Thymus (tissue), 11 donors: ENCODE measurements around the gene CPM. TPM values are rescaled to one million over a fixed set of nuclear protein-coding genes. Genes with fewer than 3 reads are reported as not detected.

Experiments
- DNase-seq, 9 donors: peaks; one replicate each; pipeline ENCODE4 v3.0.0-alpha.2; 2013; ENCODE audit warnings: low spot score in 9 of 9, low read depth in 6 of 9, missing footprints in 1 of 9
- H3K27ac ChIP-seq, 2 donors: one replicate each; pipeline ENCODE4 v1.5.1; 2013; ENCODE audit warnings: control low read depth in 1 of 2, low read depth in 1 of 2, low read length in 1 of 2, mild to moderate bottlenecking in 1 of 2, moderate library complexity in 1 of 2
- H3K27me3 ChIP-seq, 2 donors: one replicate each; pipeline ENCODE4 v1.5.1; 2013; ENCODE audit warnings: low read length in 1 of 2; ENCODE audit not compliant: control insufficient read depth in 2 of 2, insufficient read depth in 1 of 2
- H3K36me3 ChIP-seq, 2 donors: one replicate each; pipeline ENCODE4 v1.5.1; 2013; ENCODE audit warnings: low read length in 1 of 2, mild to moderate bottlenecking in 1 of 2, moderate library complexity in 1 of 2; ENCODE audit not compliant: control insufficient read depth in 2 of 2, insufficient read depth in 2 of 2
- H3K4me1 ChIP-seq, 2 donors: one replicate each; pipeline ENCODE4 v1.5.1; 2013; ENCODE audit warnings: low read length in 2 of 2; ENCODE audit not compliant: control insufficient read depth in 2 of 2, insufficient read depth in 2 of 2
- H3K4me3 ChIP-seq, 2 donors: one replicate each; pipeline ENCODE4 v1.5.1; 2013; ENCODE audit warnings: low read length in 2 of 2, control low read depth in 1 of 2, mild to moderate bottlenecking in 1 of 2
- H3K9me3 ChIP-seq, 2 donors: one replicate each; pipeline ENCODE4 v1.5.1; 2013; ENCODE audit warnings: low read length in 1 of 2, mild to moderate bottlenecking in 1 of 2; ENCODE audit not compliant: control insufficient read depth in 2 of 2, insufficient read depth in 1 of 2
- WGBS: extraction: QIAGEN DNeasy Blood & Tissue Kit; methylation state at CpG from one replicate; pipeline ENCODE4 v1.1.7; 2013; 5-methylcytosine and 5-hydroxymethylcytosine counted together
- polyA plus RNA-seq: library from polyadenylated mRNA; stranded (reverse); fragments of 200-250 nt; gene quantifications from one replicate; pipeline ENCODE4 v1.2.3, GENCODE V29; 2013
- total RNA-seq: library from RNA; stranded (reverse); fragments of 120-200 nt; gene quantifications from one replicate; pipeline ENCODE4 v1.2.4, GENCODE V29; 2013
- donor health status: healthy.

CPM gene
- total and polyA plus RNA-seq, 2 donors, result 2.7 to 11.4 TPM

- Histone ChIP-seq H3K36me3 (no peaks in the 10 kb centered on the region), H3K4me3 (no peak overlapping the region), H3K9me3 (no peaks in the 10 kb centered on the region), H3K4me1 (no peaks in the 10 kb centered on the region), H3K27me3 (no peaks in the 10 kb centered on the region), H3K27ac (no peak overlapping the region)
- DNase-seq, result no peak
- 83% methylated on average over 1 of the region's 1 CpG for WGBS
Measured at GRCh38 chr12:68918960-68919359, 14.0 kb downstream of the CPM start.

- 35% methylated on average over 3 of the region's 3 CpGs for WGBS
- no peak overlapping the region for H3K27ac ChIP-seq
- no peaks in the 10 kb centered on the region for H3K27me3 ChIP-seq
- H3K4me3 ChIP-seq, result no peak overlapping the region
- DNase-seq, result no peak
- H3K36me3 ChIP-seq, result no peaks in the 10 kb centered on the region
- no peaks in the 10 kb centered on the region for H3K9me3 ChIP-seq
- no peaks in the 10 kb centered on the region for H3K4me1 ChIP-seq
Measured at GRCh38 chr12:68915055-68915454, 17.9 kb downstream of the CPM start.

DNA sequence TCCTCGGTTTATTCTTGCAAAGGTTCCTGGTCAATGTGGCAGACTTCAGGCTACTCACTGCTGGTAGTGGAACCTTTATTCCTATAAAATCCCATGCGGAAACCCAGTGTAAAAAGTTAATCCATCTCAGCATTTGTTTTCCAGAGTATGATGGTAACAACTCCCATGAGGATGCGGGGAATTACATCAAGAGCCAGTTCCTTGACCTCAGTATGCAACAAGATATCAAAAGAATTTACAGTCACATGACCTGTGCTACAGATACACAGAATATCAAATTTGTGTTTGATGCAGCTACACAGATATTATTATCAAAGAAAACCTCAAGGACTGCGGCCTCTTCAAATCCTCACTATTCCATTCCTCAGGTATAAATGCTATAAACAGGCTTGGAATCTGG, 19.3 kb downstream of the CPM start:
- Histone ChIP-seq H3K4me3 (no peak overlapping the region), H3K27ac (no peak overlapping the region), H3K4me1 (no peaks in the 10 kb centered on the region), H3K27me3 (no peaks in the 10 kb centered on the region), H3K9me3 (no peaks in the 10 kb centered on the region), H3K36me3 (no peaks in the 10 kb centered on the region)
- DNase-seq, result no peak
- whole genome bisulfite sequencing, result 96% methylated on average over 4 of the region's 4 CpGs

- no peaks in the 10 kb centered on the region for H3K9me3 ChIP-seq
- no peak for DNase-seq
- no peaks in the 10 kb centered on the region for H3K27me3 ChIP-seq
- H3K27ac ChIP-seq, result no peak overlapping the region
- 98% methylated on average over 2 of the region's 2 CpGs for WGBS
- H3K4me3 ChIP-seq, result no peak overlapping the region
- no peaks in the 10 kb centered on the region for H3K4me1 ChIP-seq
- H3K36me3 ChIP-seq, result no peaks in the 10 kb centered on the region
Measured at GRCh38 chr12:68912916-68913315, 20.1 kb downstream of the CPM start.

DNA sequence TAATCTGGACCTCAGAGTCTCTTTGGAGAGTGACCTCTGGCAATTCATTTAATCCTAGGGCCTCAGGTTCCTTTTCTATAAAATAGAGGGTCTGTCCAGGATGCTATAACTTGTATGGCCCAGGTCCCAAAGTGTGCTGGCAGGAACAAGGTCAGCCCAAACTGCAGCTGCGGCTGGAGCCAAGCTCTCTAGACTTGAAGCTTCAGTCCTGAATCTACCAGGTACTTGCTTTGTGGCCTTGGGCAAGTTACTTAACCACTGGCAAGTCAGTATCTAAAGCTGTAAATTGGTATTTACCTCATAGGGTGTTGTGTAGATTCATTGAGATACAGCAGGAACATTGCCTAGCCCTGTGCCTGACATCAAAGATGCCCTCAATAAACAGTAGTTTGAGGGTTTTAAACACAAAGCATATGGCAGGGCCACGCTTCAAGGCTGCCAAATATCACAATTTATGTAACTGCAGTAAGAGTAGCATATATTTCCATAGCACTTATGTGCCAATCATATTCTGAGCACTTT, 21.7 kb downstream of the CPM start:
- H3K36me3 ChIP-seq, result no peaks in the 10 kb centered on the region
- H3K27me3 ChIP-seq, result no peaks in the 10 kb centered on the region
- no peaks in the 10 kb centered on the region for H3K9me3 ChIP-seq
- no peak overlapping the region for H3K4me3 ChIP-seq
- no peaks in the 10 kb centered on the region for H3K4me1 ChIP-seq
- no peak overlapping the region for H3K27ac ChIP-seq
- WGBS, result 95% methylated on average over 2 of the region's 2 CpGs
- DNase-seq, result no peak

GRCh38 chr12:68910128-68910527, 22.8 kb downstream of the CPM start:
- 89% methylated on average over 2 of the region's 2 CpGs for WGBS
- no peaks in the 10 kb centered on the region for H3K27me3 ChIP-seq
- no peaks in the 10 kb centered on the region for H3K9me3 ChIP-seq
- no peak for DNase-seq
- H3K36me3 ChIP-seq, result no peaks in the 10 kb centered on the region
- H3K4me3 ChIP-seq, result no peak overlapping the region
- H3K4me1 ChIP-seq, result no peaks in the 10 kb centered on the region
- H3K27ac ChIP-seq, result no peak overlapping the region

GRCh38 chr12:68908076-68908475, 24.9 kb downstream of the CPM start:
- no peaks in the 10 kb centered on the region for H3K4me1 ChIP-seq
- H3K27ac ChIP-seq, result no peak overlapping the region
- no peaks in the 10 kb centered on the region for H3K36me3 ChIP-seq
- no peaks in the 10 kb centered on the region for H3K9me3 ChIP-seq
- 98% methylated on average over 4 of the region's 4 CpGs for WGBS
- no peak overlapping the region for H3K4me3 ChIP-seq
- DNase-seq, result no peak
- no peaks in the 10 kb centered on the region for H3K27me3 ChIP-seq

DNA sequence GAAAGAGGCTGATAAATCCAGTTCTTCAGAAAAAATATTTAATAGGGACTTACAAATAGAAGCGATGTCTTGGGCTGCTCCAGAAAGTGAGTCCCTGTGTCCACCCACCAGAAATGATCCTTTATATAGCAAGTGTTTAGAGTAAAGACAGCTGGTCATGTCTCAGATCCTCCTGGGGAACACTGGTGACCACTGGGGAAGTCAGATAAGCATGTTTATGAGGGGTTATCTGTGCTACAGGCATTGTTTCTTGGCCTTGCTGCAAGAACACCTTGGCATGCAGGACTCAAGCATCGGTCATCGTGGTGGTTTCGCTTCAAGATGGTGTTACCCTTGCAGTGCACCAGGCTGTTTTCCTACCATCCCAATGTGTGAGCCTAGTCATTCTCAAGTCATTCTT, 27.2 kb downstream of the CPM start:
- Histone ChIP-seq H3K27ac (no peak overlapping the region), H3K4me3 (no peak overlapping the region), H3K9me3 (no peaks in the 10 kb centered on the region), H3K4me1 (no peaks in the 10 kb centered on the region), H3K36me3 (no peaks in the 10 kb centered on the region), H3K27me3 (no peaks in the 10 kb centered on the region)
- no peak for DNase-seq
- 92% methylated on average over 4 of the region's 4 CpGs for WGBS

DNA sequence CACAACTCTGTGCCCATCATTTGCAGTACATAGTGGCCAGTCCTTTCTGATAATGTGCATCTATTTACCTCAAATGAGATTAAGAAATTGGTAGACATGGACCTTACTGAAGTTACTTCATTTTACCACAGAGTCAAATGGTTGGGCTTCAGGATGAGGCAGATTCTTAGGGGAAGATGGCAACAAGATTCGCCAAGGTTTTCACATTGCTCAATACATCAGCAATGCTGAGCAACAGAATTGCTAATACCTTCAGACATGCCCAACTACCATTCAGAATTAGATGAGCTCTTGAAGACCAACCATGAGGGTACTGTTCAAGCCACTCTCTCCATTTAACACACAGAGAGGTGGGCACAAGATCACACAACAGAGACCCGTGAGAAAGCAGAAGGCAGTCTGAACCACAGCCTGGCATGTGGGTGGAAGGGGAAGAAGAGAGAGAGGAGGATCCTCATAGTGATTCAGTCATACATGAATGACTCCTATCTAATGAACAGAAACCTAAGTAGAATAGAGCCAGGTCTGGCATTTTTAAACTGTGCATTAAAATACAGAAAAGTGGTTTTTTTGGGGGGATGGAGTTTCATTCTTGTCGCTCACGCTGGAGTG, 28.5 kb downstream of the CPM start:
- no peak overlapping the region for H3K27ac ChIP-seq
- H3K4me3 ChIP-seq, result no peak overlapping the region
- no peak for DNase-seq
- no peaks in the 10 kb centered on the region for H3K4me1 ChIP-seq
- no peaks in the 10 kb centered on the region for H3K9me3 ChIP-seq
- no peaks in the 10 kb centered on the region for H3K36me3 ChIP-seq
- 82% methylated on average over 4 of the region's 4 CpGs for WGBS
- H3K27me3 ChIP-seq, result no peaks in the 10 kb centered on the region
